ENCODE measurements around the gene MTURN. TPM values are rescaled to one million over a fixed set of nuclear protein-coding genes. Genes with fewer than 3 reads are reported as not detected.
A peak's percentile ranks its signal among the peaks of the same experiment; 100 is the strongest.

The MTURN gene
- total and polyA plus RNA-seq, 8 donors = 7.8 to 84.8 (median 33.7) TPM

DNA sequence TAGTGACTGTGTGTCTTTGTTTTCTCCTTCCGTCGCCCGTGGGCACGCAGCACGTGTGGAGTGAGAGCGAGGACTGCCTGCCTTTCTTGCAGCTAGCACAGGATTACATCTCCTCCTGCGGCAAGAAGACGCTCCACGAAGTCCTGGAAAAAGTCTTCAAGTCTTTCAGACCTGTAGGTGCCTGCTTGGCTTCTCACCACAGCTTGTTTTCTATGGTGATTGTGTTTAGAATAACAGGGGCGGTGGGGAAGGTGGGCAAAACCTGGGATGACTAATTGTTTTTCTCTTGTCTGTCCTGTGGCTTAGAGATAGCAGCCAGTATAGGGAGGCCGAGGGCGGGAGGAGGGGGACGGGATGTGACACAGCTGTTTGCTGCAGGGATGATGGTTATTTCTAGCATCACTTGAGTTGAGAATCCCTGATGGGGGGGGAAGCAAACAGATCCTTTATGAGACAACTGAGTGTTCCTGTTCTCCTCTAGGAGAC lies 11.4 kb downstream of the MTURN start:
- TF ChIP-seq, protein P1, sequence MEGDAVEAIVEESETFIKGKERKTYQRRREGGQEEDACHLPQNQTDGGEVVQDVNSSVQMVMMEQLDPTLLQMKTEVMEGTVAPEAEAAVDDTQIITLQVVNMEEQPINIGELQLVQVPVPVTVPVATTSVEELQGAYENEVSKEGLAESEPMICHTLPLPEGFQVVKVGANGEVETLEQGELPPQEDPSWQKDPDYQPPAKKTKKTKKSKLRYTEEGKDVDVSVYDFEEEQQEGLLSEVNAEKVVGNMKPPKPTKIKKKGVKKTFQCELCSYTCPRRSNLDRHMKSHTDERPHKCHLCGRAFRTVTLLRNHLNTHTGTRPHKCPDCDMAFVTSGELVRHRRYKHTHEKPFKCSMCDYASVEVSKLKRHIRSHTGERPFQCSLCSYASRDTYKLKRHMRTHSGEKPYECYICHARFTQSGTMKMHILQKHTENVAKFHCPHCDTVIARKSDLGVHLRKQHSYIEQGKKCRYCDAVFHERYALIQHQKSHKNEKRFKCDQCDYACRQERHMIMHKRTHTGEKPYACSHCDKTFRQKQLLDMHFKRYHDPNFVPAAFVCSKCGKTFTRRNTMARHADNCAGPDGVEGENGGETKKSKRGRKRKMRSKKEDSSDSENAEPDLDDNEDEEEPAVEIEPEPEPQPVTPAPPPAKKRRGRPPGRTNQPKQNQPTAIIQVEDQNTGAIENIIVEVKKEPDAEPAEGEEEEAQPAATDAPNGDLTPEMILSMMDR (IDR thresholded peaks at IDR 0.05) = no peak
- no peak for TF ChIP-seq EP300 (IDR thresholded peaks at IDR 0.05)
- TF ChIP-seq POLR2AphosphoS5 (IDR thresholded peaks at IDR 0.05) = no peak
- no peak for TF ChIP-seq POLR2A (IDR thresholded peaks at IDR 0.05)
- WGBS, 5 donors = 76 to 84% (median 81%) methylated on average over 13 of the region's 13 CpGs
- DNase-seq = peak in 1 of 2 donors; percentile 54
- H3K27ac ChIP-seq = no peak overlapping the region
- H3K9me3 ChIP-seq = no peaks in the 10 kb centered on the region
- H3K36me3 ChIP-seq = peaks cover 0 to 12% (median 10%) of the 10 kb centered on the region in 4 donors
- H3K27me3 ChIP-seq = no peaks in the 10 kb centered on the region
- peaks cover 29 to 84% (median 58%) of the 10 kb centered on the region in 4 donors for H3K4me1 ChIP-seq
- intact Hi-C loops (cut with DNase I; ENCODE audit: low total_unique reads) = no loop called here
- H3K4me3 ChIP-seq = no peak overlapping the region

DNA sequence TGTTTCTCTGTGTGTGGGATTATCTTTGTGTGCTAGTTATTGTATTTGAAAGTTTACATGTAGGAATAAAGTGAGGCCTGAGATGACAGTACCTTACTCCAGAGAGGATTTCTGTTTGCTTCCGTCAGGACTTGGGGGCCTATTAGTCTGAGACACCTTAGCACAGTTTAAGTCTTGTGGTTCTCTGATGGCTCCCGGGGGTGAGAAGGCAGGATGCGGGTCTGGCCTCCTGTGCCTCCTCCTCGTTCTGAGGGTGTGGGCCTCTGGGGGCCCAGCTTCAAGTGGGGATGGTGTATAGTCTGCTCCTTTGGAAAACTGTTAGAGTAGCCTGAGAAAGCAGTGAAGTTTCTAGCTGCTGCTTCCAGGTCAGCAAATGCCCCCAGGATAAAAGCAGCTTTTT lies 12.4 kb downstream of the MTURN start:
- intact Hi-C loops (cut with DNase I; ENCODE audit: low total_unique reads) = no loop called here
- Histone ChIP-seq H3K9me3 (no peaks in the 10 kb centered on the region), H3K27ac (peak overlapping the region in 1 of 5 donors; percentile 37), H3K36me3 (peaks cover 2 to 22% (median 19%) of the 10 kb centered on the region in 4 donors), H3K27me3 (no peaks in the 10 kb centered on the region), H3K4me3 (no peak overlapping the region), H3K4me1 (peaks cover 19 to 73% (median 49%) of the 10 kb centered on the region in 4 donors)
- DNase-seq = no peak
- 67 to 87% (median 75%) methylated on average over 4 of the region's 4 CpGs for WGBS, 5 donors
- TF ChIP-seq POLR2AphosphoS5 (IDR thresholded peaks at IDR 0.05) = no peak
- TF ChIP-seq POLR2A (IDR thresholded peaks at IDR 0.05) = no peak
- no peak for TF ChIP-seq EP300 (IDR thresholded peaks at IDR 0.05)
- TF ChIP-seq, protein P1 (IDR thresholded peaks at IDR 0.05) = no peak

DNA sequence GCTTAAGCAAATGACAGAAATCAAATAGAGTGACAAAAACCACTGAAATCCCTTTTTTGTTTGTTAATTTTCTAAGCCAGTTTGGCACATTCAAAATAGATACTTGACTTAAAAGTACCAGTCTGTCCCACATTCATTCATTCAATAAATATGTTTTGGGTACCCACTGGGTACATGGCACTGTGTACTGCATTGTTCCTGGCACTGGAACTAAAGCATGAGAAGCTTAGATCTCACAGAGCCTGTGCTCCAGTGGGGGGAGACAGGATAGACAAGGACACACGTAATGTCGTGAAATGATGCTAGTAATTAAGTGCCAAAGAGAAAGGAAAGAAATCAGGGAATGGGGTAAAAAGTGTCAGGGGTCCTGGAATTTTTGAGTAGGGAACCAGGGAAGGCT lies 13.0 kb downstream of the MTURN start:
- H3K4me3 ChIP-seq = no peak overlapping the region
- H3K4me1 ChIP-seq = peaks cover 13 to 68% (median 44%) of the 10 kb centered on the region in 4 donors
- TF ChIP-seq, protein P1 (IDR thresholded peaks at IDR 0.05) = no peak
- TF ChIP-seq POLR2AphosphoS5 (IDR thresholded peaks at IDR 0.05) = no peak
- DNase-seq = no peak
- no peak overlapping the region for H3K27ac ChIP-seq
- H3K9me3 ChIP-seq = no peaks in the 10 kb centered on the region
- no peaks in the 10 kb centered on the region for H3K27me3 ChIP-seq
- intact Hi-C loops (cut with DNase I; ENCODE audit: low total_unique reads) = no loop called here
- 89 to 95% (median 91%) methylated on average over 2 of the region's 2 CpGs for WGBS, 5 donors
- peaks cover 5 to 27% (median 25%) of the 10 kb centered on the region in 4 donors for H3K36me3 ChIP-seq

DNA sequence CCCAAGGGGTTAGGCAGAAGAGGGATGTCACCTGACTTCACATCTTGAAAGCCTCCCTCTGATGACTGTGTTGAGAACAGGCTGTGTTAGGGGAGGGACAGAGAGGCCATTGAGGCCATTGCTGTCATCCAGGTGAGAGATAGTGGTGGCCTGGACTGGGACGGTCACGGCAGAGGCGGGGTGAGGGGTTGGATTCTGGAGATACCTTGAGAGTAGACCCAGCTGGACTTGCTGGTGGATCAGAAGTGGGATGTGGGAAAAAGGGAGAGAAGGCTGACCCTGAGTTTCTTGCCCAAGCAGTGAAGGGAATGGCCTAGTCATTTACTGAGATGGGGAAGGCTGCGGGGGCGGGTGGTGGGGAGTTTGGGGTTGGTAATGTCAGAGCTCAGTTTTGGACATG lies 13.6 kb downstream of the MTURN start:
- TF ChIP-seq POLR2A (IDR thresholded peaks at IDR 0.05) (no peak), POLR2AphosphoS5 (IDR thresholded peaks at IDR 0.05) (no peak), EP300 (IDR thresholded peaks at IDR 0.05) (no peak)
- TF ChIP-seq, protein P1 (IDR thresholded peaks at IDR 0.05) = no peak
- no peak for DNase-seq

More for the DNA sequence above, 13.6 kb downstream of the MTURN start:
- Histone ChIP-seq H3K27me3 (no peaks in the 10 kb centered on the region), H3K9me3 (no peaks in the 10 kb centered on the region), H3K4me1 (peaks cover 7 to 61% (median 37%) of the 10 kb centered on the region in 4 donors), H3K27ac (peak overlapping the region; percentile 16 to 69 (median 36)), H3K4me3 (no peak overlapping the region), H3K36me3 (peaks cover 5 to 32% (median 27%) of the 10 kb centered on the region in 4 donors)
- intact Hi-C loops (cut with DNase I; ENCODE audit: low total_unique reads) = no loop called here
- 92 to 99% (median 96%) methylated on average over 5 of the region's 5 CpGs for WGBS, 5 donors
